Activated T-cell treated with anti-CD3 and anti-CD28 coated beads, Interleukin-2, amount 50 U/mL, for 72 hours (primary cell): ENCODE results near the gene APOBR. TPM values are rescaled to one million over a fixed set of nuclear protein-coding genes. Genes with fewer than 3 reads are reported as not detected.
"Not testable (repeated sequence)": the region's sequence is repeated elsewhere in the genome, so short reads cannot be mapped to it uniquely, and the experiment has no call there.

Experiments
- ATAC-seq, 2 donors: fragments of 150-1000 bp; cut with Tn5 transposase; replicated peaks in 1 of 2; 2 replicates each; pipeline ENCODE4 v1.10.0; 2021; ENCODE audit warnings: moderate library complexity in 2 of 2, mild to moderate bottlenecking in 1 of 2
- DNase-seq, 2 donors: peaks; one replicate each; pipeline ENCODE4 v3.0.0; 2021 to 2022; ENCODE audit warnings: mixed read lengths in 1 of 2
- H3K27ac Mint-ChIP-seq: one replicate; pipeline ENCODE4 v1.8.0; 2022; ENCODE audit warnings: mild to moderate bottlenecking, moderate library complexity, mixed read lengths
- H3K27me3 Mint-ChIP-seq: one replicate; pipeline ENCODE4 v1.8.0; 2022; ENCODE audit warnings: low read depth, mixed read lengths
- H3K36me3 Mint-ChIP-seq, 2 donors: one replicate each; pipeline ENCODE4 v1.8.0; 2022; ENCODE audit warnings: mixed read lengths in 2 of 2, mild to moderate bottlenecking in 1 of 2; ENCODE audit not compliant: insufficient read depth in 2 of 2
- H3K4me1 Mint-ChIP-seq: one replicate; pipeline ENCODE4 v1.8.0; 2022; ENCODE audit warnings: low read depth, mixed read lengths
- H3K4me3 Mint-ChIP-seq, 2 donors: one replicate each; pipeline ENCODE4 v1.8.0; 2022; ENCODE audit warnings: mild to moderate bottlenecking in 2 of 2, mixed read lengths in 2 of 2, moderate library complexity in 2 of 2
- H3K9me3 Mint-ChIP-seq, 2 donors: one replicate each; pipeline ENCODE4 v1.8.0; 2022; ENCODE audit warnings: mixed read lengths in 2 of 2
- total RNA-seq, 2 donors: library from RNA; stranded (reverse); gene quantifications; one replicate each; pipeline ENCODE4 v1.2.3, GENCODE V29; 2022

Gene APOBR
- total RNA-seq: 1 to 10 TPM; 2.7 to 3.2 TPM

GRCh38 chr16:28494121-28494851 lies at the start of gene APOBR:
Gene APOBR, plus strand, starts transcription at chr16:28494643. Its CDS starts 39 bp downstream, at chr16:28494682.
- Mint-ChIP-seq H3K9me3 (no peaks in the 10 kb centered on the region), H3K36me3 (no peaks in the 10 kb centered on the region), H3K4me3 (peak within 1 kb of the TSS; percentile 80 to 99), H3K4me1 (peaks cover 58% of the 10 kb centered on the region), H3K27ac (peak within 1 kb of the TSS; percentile 90), H3K27me3 (no peaks in the 10 kb centered on the region)
- peak; percentile 83 to 87 for ATAC-seq
- peak; percentile 89 to 92 for DNase-seq

GRCh38 chr16:28446388-28446787 lies 48.1 kb upstream of the APOBR start:
- H3K27me3 Mint-ChIP-seq, H3K4me3 Mint-ChIP-seq, H3K36me3 Mint-ChIP-seq, H3K4me1 Mint-ChIP-seq, DNase-seq, ATAC-seq, H3K27ac Mint-ChIP-seq, H3K9me3 Mint-ChIP-seq: not testable (repeated sequence)

- H3K9me3 Mint-ChIP-seq, DNase-seq, H3K27me3 Mint-ChIP-seq, H3K4me1 Mint-ChIP-seq, H3K4me3 Mint-ChIP-seq, H3K27ac Mint-ChIP-seq, H3K36me3 Mint-ChIP-seq, ATAC-seq: not testable (repeated sequence)
Observed at GRCh38 chr16:28447081-28447480, 47.4 kb upstream of the APOBR start.

GRCh38 chr16:28473714-28474265 lies 20.7 kb upstream of the APOBR start:
- Mint-ChIP-seq H3K4me3 (no peak overlapping the region), H3K27me3 (no peaks in the 10 kb centered on the region), H3K27ac (no peak overlapping the region), H3K36me3 (peaks cover 1 to 4% of the 10 kb centered on the region in 2 donors), H3K9me3 (no peaks in the 10 kb centered on the region), H3K4me1 (peaks cover 14% of the 10 kb centered on the region)
- peak; percentile 74 to 82 for ATAC-seq
- DNase-seq: no peak

GRCh38 chr16:28475221-28475620 lies 19.2 kb upstream of the APOBR start:
- Mint-ChIP-seq H3K27ac (no peak overlapping the region), H3K4me1 (peaks cover 14% of the 10 kb centered on the region), H3K4me3 (no peak overlapping the region), H3K27me3 (no peaks in the 10 kb centered on the region), H3K36me3 (peaks cover 1 to 4% of the 10 kb centered on the region in 2 donors), H3K9me3 (no peaks in the 10 kb centered on the region)
- DNase-seq (no peak), ATAC-seq (no peak)

- no peak overlapping the region for H3K4me3 Mint-ChIP-seq
- peaks cover 1 to 8% of the 10 kb centered on the region in 2 donors for H3K36me3 Mint-ChIP-seq
- no peaks in the 10 kb centered on the region for H3K27me3 Mint-ChIP-seq
- ATAC-seq (no peak), DNase-seq (no peak)
- H3K9me3 Mint-ChIP-seq: no peaks in the 10 kb centered on the region
- peaks cover 14% of the 10 kb centered on the region for H3K4me1 Mint-ChIP-seq
- H3K27ac Mint-ChIP-seq: no peak overlapping the region
Observed at GRCh38 chr16:28477311-28477920, 17.0 kb upstream of the APOBR start.

- DNase-seq (no peak), ATAC-seq (no peak)
- H3K4me1 Mint-ChIP-seq: peaks cover 8% of the 10 kb centered on the region
- H3K27me3 Mint-ChIP-seq: no peaks in the 10 kb centered on the region
- no peak overlapping the region for H3K27ac Mint-ChIP-seq
- H3K9me3 Mint-ChIP-seq: no peaks in the 10 kb centered on the region
- no peak overlapping the region for H3K4me3 Mint-ChIP-seq
- peaks cover 1 to 9% of the 10 kb centered on the region in 2 donors for H3K36me3 Mint-ChIP-seq
Observed at GRCh38 chr16:28478506-28479180, 15.8 kb upstream of the APOBR start.

GRCh38 chr16:28482026-28482425 lies 12.4 kb upstream of the APOBR start:
- Mint-ChIP-seq H3K4me1 (no peaks in the 10 kb centered on the region), H3K9me3 (no peaks in the 10 kb centered on the region), H3K36me3 (peaks cover 0 to 8% of the 10 kb centered on the region in 2 donors), H3K27ac (no peak overlapping the region), H3K27me3 (no peaks in the 10 kb centered on the region), H3K4me3 (no peak overlapping the region)
- no peak for ATAC-seq
- DNase-seq: no peak

GRCh38 chr16:28483361-28483760 lies 11.1 kb upstream of the APOBR start:
- peak overlapping the region; percentile 24 for H3K27ac Mint-ChIP-seq
- not testable (repeated sequence) for H3K4me1 Mint-ChIP-seq, DNase-seq, H3K27me3 Mint-ChIP-seq, ATAC-seq, H3K4me3 Mint-ChIP-seq, H3K9me3 Mint-ChIP-seq, H3K36me3 Mint-ChIP-seq

- Mint-ChIP-seq H3K36me3 (peaks cover 0 to 7% of the 10 kb centered on the region in 2 donors), H3K27ac (no peak overlapping the region)
- no peak for ATAC-seq
Observed at GRCh38 chr16:28486266-28486665, 8.2 kb upstream of the APOBR start.

GRCh38 chr16:28491230-28491969 lies 3.0 kb upstream of the APOBR start:
- H3K4me3 Mint-ChIP-seq: peak overlapping the region; percentile 98 to 99
- no peak for ATAC-seq
- H3K27me3 Mint-ChIP-seq: no peaks in the 10 kb centered on the region
- peak overlapping the region; percentile 100 for H3K27ac Mint-ChIP-seq
- no peaks in the 10 kb centered on the region for H3K36me3 Mint-ChIP-seq
- no peaks in the 10 kb centered on the region for H3K9me3 Mint-ChIP-seq
- peaks cover 68% of the 10 kb centered on the region for H3K4me1 Mint-ChIP-seq
- DNase-seq: no peak

More at GRCh38 chr16:28486266-28486665, 8.2 kb upstream of the APOBR start:
- no peak for DNase-seq
- Mint-ChIP-seq H3K9me3 (no peaks in the 10 kb centered on the region), H3K4me3 (no peak overlapping the region), H3K27me3 (no peaks in the 10 kb centered on the region), H3K4me1 (peaks cover 24% of the 10 kb centered on the region)

GRCh38 chr16:28491970-28492474 lies 2.4 kb upstream of the APOBR start, which contains the start of gene CLN3:
Gene CLN3, minus strand, starts transcription at chr16:28492074. Its CDS starts 315 bp downstream, at chr16:28491759.
- H3K4me1 Mint-ChIP-seq: peaks cover 68% of the 10 kb centered on the region
- ATAC-seq (peak; percentile 78 to 80), DNase-seq (peak; percentile 84 to 93)
- H3K27ac Mint-ChIP-seq: peak within 1 kb of the TSS; percentile 100
- no peaks in the 10 kb centered on the region for H3K27me3 Mint-ChIP-seq
- H3K9me3 Mint-ChIP-seq: no peaks in the 10 kb centered on the region
- no peaks in the 10 kb centered on the region for H3K36me3 Mint-ChIP-seq
- H3K4me3 Mint-ChIP-seq: peak within 1 kb of the TSS; percentile 98 to 99
